ENCODE results near the gene THOC7.

THOC7 gene

GRCh38 chr3:63817225-63817624 is 46.4 kb downstream of the THOC7 start:
- no peak for TF ChIP-seq EZH2 (optimal IDR thresholded peaks at IDR 0.05; ENCODE audit: low read depth, low read length)
- TF ChIP-seq CTCF (IDR thresholded peaks at IDR 0.05; ENCODE audit: low read length), result no peak
- no peak for TF ChIP-seq EZH2phosphoT487 (IDR thresholded peaks at IDR 0.05; ENCODE audit: low read length)

GRCh38 chr3:63814237-63814636 is 49.4 kb downstream of the THOC7 start:
- Histone ChIP-seq H3F3A (ENCODE audit: insufficient read depth, low read length) (no peaks in the 10 kb centered on the region), H4K20me1 (ENCODE audit: insufficient read depth, low read length) (no peaks in the 10 kb centered on the region), H3K4me3 (ENCODE audit: low read length) (no peak overlapping the region), H3K36me3 (replicated peaks; ENCODE audit: insufficient read depth, low read length) (no peaks in the 10 kb centered on the region), H3K27ac (ENCODE audit: low read length) (no peak overlapping the region), H3K4me2 (ENCODE audit: low read depth, low read length) (no peak overlapping the region), H3K79me2 (ENCODE audit: low read length) (no peaks in the 10 kb centered on the region), H3K4me1 (ENCODE audit: low read length) (no peaks in the 10 kb centered on the region), H3K9ac (ENCODE audit: low read length) (no peak overlapping the region), H3K9me2 (replicated peaks; ENCODE audit: insufficient read depth, low read length) (no peaks in the 10 kb centered on the region), H3K27me3 (replicated peaks; ENCODE audit: insufficient read depth, low read length) (no peaks in the 10 kb centered on the region), H2AFZ (ENCODE audit: low read length) (no peak overlapping the region), H3K9me3 (replicated peaks; ENCODE audit: insufficient read depth, low read length) (no peaks in the 10 kb centered on the region)
- no peak for DNase-seq
- TF ChIP-seq EZH2phosphoT487 (IDR thresholded peaks at IDR 0.05; ENCODE audit: low read length) (no peak), CTCF (IDR thresholded peaks at IDR 0.05; ENCODE audit: low read length) (no peak), EZH2 (optimal IDR thresholded peaks at IDR 0.05; ENCODE audit: low read depth, low read length) (no peak)

More at GRCh38 chr3:63817225-63817624, 46.4 kb downstream of the THOC7 start:
- Histone ChIP-seq H3K9me3 (replicated peaks; ENCODE audit: insufficient read depth, low read length) (no peaks in the 10 kb centered on the region), H3K27ac (ENCODE audit: low read length) (no peak overlapping the region), H3K9ac (ENCODE audit: low read length) (no peak overlapping the region), H3K79me2 (ENCODE audit: low read length) (no peaks in the 10 kb centered on the region), H3K36me3 (replicated peaks; ENCODE audit: insufficient read depth, low read length) (no peaks in the 10 kb centered on the region), H3K4me2 (ENCODE audit: low read depth, low read length) (no peak overlapping the region), H3K4me1 (ENCODE audit: low read length) (no peaks in the 10 kb centered on the region), H4K20me1 (ENCODE audit: insufficient read depth, low read length) (no peaks in the 10 kb centered on the region), H3F3A (ENCODE audit: insufficient read depth, low read length) (no peaks in the 10 kb centered on the region), H3K27me3 (replicated peaks; ENCODE audit: insufficient read depth, low read length) (no peaks in the 10 kb centered on the region), H2AFZ (ENCODE audit: low read length) (no peak overlapping the region), H3K4me3 (ENCODE audit: low read length) (no peak overlapping the region), H3K9me2 (replicated peaks; ENCODE audit: insufficient read depth, low read length) (no peaks in the 10 kb centered on the region)
- DNase-seq, result no peak

GRCh38 chr3:63809607-63810006 is 54.0 kb downstream of the THOC7 start:
- Histone ChIP-seq H3K9me3 (replicated peaks; ENCODE audit: insufficient read depth, low read length) (no peaks in the 10 kb centered on the region), H3K79me2 (ENCODE audit: low read length) (no peaks in the 10 kb centered on the region), H3K36me3 (replicated peaks; ENCODE audit: insufficient read depth, low read length) (no peaks in the 10 kb centered on the region), H3K27me3 (replicated peaks; ENCODE audit: insufficient read depth, low read length) (no peaks in the 10 kb centered on the region), H3F3A (ENCODE audit: insufficient read depth, low read length) (no peaks in the 10 kb centered on the region), H2AFZ (ENCODE audit: low read length) (no peak overlapping the region), H3K4me2 (ENCODE audit: low read depth, low read length) (no peak overlapping the region), H4K20me1 (ENCODE audit: insufficient read depth, low read length) (no peaks in the 10 kb centered on the region), H3K9ac (ENCODE audit: low read length) (no peak overlapping the region), H3K9me2 (replicated peaks; ENCODE audit: insufficient read depth, low read length) (no peaks in the 10 kb centered on the region), H3K4me1 (ENCODE audit: low read length) (no peaks in the 10 kb centered on the region), H3K27ac (ENCODE audit: low read length) (no peak overlapping the region), H3K4me3 (ENCODE audit: low read length) (no peak overlapping the region)
- DNase-seq, result no peak
- TF ChIP-seq CTCF (IDR thresholded peaks at IDR 0.05; ENCODE audit: low read length) (no peak), EZH2 (optimal IDR thresholded peaks at IDR 0.05; ENCODE audit: low read depth, low read length) (no peak), EZH2phosphoT487 (IDR thresholded peaks at IDR 0.05; ENCODE audit: low read length) (no peak)

All from MM.1S (cell line).